Mucosa of stomach (tissue), 1 donor: Measurements from ENCODE around the gene LYRM9.

Source experiments
- H3K27me3 ChIP-seq: one replicate; pipeline ENCODE4 v1.7.0; 2013; ENCODE audit warnings: mild to moderate bottlenecking, low read length; ENCODE audit not compliant: control insufficient read depth, insufficient read depth
- H3K36me3 ChIP-seq: one replicate; pipeline ENCODE4 v1.7.0; 2013; ENCODE audit warnings: low read length; ENCODE audit not compliant: control insufficient read depth, insufficient read depth
- H3K4me1 ChIP-seq: one replicate; pipeline ENCODE4 v1.7.0; 2013; ENCODE audit warnings: mild to moderate bottlenecking, low read length; ENCODE audit not compliant: control insufficient read depth, insufficient read depth
- H3K4me3 ChIP-seq: one replicate; pipeline ENCODE4 v1.7.0; 2013; ENCODE audit warnings: low read length
- H3K9ac ChIP-seq: one replicate; pipeline ENCODE4 v1.7.0; 2013; ENCODE audit warnings: mild to moderate bottlenecking, low read length, moderate library complexity
- H3K9me3 ChIP-seq: one replicate; pipeline ENCODE4 v1.7.0; 2013; ENCODE audit warnings: mild to moderate bottlenecking, low read length, moderate library complexity; ENCODE audit not compliant: control insufficient read depth
- donor health status: Pancreatic carcinoma.

LYRM9 gene

GRCh38 chr17:27904534-27905446 is 11.6 kb upstream of the LYRM9 start:
- no peaks in the 10 kb centered on the region for H3K36me3 ChIP-seq
- H3K27me3 ChIP-seq = no peaks in the 10 kb centered on the region
- no peaks in the 10 kb centered on the region for H3K9me3 ChIP-seq
- no peaks in the 10 kb centered on the region for H3K4me1 ChIP-seq
- H3K4me3 ChIP-seq = no peak overlapping the region
- no peak overlapping the region for H3K9ac ChIP-seq

GRCh38 chr17:27904114-27904513 is 10.9 kb upstream of the LYRM9 start:
- H3K9me3 ChIP-seq = no peaks in the 10 kb centered on the region
- no peaks in the 10 kb centered on the region for H3K4me1 ChIP-seq
- H3K9ac ChIP-seq = no peak overlapping the region
- no peak overlapping the region for H3K4me3 ChIP-seq
- H3K27me3 ChIP-seq = no peaks in the 10 kb centered on the region
- no peaks in the 10 kb centered on the region for H3K36me3 ChIP-seq

DNA sequence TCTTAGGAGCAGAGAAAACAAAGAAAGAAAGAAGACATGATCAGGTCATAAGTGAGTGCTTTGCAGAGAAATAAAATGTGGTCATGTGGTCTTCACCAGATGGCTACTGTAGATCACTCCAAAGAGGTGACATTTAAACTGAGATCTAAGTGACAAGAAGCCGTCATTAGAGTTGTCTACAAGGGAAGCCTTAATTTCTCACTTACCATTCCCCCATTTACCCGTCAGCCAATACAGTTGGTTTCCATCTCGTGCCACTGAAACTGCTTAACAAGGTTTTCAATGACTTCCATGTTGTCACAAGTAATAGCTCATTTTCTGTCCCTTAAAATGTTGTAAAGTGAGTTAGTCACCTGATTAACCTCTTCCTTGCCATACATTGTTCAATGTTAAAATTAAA is 6.4 kb upstream of the LYRM9 start:
- H3K36me3 ChIP-seq = no peaks in the 10 kb centered on the region
- H3K27me3 ChIP-seq = no peaks in the 10 kb centered on the region
- no peaks in the 10 kb centered on the region for H3K4me1 ChIP-seq
- no peak overlapping the region for H3K9ac ChIP-seq
- no peaks in the 10 kb centered on the region for H3K9me3 ChIP-seq
- no peak overlapping the region for H3K4me3 ChIP-seq

DNA sequence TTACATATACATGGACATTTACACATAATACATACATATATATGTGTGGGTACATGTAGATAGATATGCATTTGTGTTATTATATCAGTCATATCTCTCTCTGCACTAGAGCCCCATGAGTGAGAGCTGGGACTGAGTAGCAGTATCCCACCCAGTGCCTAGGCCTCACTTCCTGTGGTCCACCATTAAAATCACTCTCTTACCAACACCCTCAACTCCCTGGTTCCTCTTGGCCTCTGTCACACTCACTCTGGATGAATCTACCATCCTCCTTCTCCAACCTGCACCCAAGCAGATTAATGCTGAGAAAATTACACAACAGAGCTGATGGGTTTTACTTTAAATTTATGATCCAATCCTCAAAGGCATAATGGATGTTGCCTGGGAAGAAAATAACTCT is 4.9 kb upstream of the LYRM9 start:
- Histone ChIP-seq H3K4me3 (no peak overlapping the region), H3K36me3 (no peaks in the 10 kb centered on the region), H3K9ac (no peak overlapping the region), H3K9me3 (no peaks in the 10 kb centered on the region), H3K27me3 (no peaks in the 10 kb centered on the region), H3K4me1 (peaks cover 3% of the 10 kb centered on the region)

GRCh38 chr17:27896701-27897100 is 3.5 kb upstream of the LYRM9 start:
- Histone ChIP-seq H3K36me3 (no peaks in the 10 kb centered on the region), H3K4me1 (peaks cover 8% of the 10 kb centered on the region), H3K4me3 (no peak overlapping the region), H3K9me3 (no peaks in the 10 kb centered on the region), H3K27me3 (no peaks in the 10 kb centered on the region), H3K9ac (no peak overlapping the region)

DNA sequence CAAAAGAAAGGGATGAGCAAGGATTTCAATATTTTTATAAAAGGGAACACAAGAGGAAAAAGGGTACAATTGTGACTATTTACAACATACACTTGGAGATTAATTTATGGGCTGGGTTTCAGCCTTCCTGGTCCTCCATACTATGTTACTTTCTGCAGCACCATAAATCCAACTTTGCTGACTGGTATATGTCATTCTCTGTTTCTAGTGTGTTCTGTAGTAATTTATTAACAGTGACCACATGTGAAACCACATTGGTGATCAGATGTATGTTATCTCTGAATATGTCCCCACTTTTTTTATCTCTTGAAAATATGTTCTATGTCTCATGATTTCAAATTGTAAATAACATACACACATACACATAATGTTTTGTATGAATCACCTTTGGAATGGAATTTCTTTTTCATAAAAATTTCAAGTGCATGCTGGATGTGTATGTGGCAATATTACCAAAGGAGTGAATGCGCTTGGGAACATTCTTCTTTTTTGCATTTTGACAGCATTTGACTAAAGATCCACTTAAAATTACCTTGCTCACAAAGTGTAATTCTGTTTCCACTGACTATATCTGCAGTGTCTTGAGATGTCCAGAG is 2.9 kb upstream of the LYRM9 start:
- peaks cover 8% of the 10 kb centered on the region for H3K4me1 ChIP-seq
- no peaks in the 10 kb centered on the region for H3K27me3 ChIP-seq
- H3K9me3 ChIP-seq = no peaks in the 10 kb centered on the region

GRCh38 chr17:27895123-27895895 is 2.1 kb upstream of the LYRM9 start:
- peaks cover 8% of the 10 kb centered on the region for H3K4me1 ChIP-seq
- H3K4me3 ChIP-seq = no peak overlapping the region
- no peak overlapping the region for H3K9ac ChIP-seq
- H3K36me3 ChIP-seq = no peaks in the 10 kb centered on the region
- no peaks in the 10 kb centered on the region for H3K9me3 ChIP-seq
- no peaks in the 10 kb centered on the region for H3K27me3 ChIP-seq

More for the DNA sequence above, 2.9 kb upstream of the LYRM9 start:
- Histone ChIP-seq H3K36me3 (no peaks in the 10 kb centered on the region), H3K9ac (no peak overlapping the region), H3K4me3 (no peak overlapping the region)

DNA sequence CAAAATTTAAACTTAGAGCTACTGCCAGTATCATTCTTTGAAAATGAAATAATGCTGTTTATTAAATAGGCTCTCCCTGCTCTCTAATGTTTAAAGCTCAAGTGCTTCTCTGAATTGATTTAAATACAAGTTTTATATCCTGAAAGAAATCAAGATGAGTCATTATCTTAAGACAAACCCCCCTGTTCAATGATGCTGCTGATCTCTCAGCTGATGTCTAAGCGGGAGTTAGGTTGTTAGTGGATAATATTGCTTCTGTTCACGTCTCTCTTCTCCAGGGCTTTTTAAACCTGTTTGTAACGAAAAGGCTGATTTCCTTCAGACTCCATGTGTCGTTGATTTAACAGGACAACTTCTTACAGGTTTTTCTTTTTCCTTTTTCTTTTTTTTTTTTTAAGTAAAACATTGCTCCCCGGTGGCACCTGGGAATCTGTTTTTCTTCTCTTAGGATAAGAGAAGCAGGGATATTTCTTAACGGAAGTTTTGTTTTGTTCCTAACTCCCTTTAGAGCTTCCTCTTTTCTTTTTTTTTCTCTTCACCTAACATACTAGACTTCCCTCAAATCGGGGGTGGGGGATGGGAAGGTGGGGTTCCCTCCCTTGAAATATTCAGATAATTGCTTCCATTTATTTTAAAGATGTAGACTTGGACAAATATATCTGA is 807 bp upstream of the LYRM9 start:
- H3K4me3 ChIP-seq = no peak overlapping the region
- H3K9me3 ChIP-seq = no peaks in the 10 kb centered on the region
- H3K27me3 ChIP-seq = no peaks in the 10 kb centered on the region
- H3K9ac ChIP-seq = no peak overlapping the region
- peaks cover 8% of the 10 kb centered on the region for H3K4me1 ChIP-seq
- no peaks in the 10 kb centered on the region for H3K36me3 ChIP-seq

DNA sequence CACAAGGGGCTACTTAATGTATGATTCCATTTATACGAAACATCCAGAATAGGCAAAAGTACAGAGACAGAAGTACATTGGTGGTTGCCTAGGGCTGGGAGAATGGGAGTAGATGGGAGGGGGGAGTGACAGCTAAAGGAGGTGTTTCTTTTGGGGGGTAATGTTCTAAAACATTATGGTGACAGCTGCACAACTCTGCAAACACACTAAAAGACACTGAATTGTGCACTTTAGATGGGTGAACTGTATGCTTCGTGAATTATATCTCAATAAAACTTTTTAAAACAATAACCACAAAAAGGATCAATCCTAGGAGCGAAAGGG is 661 bp downstream of the LYRM9 start:
- peak overlapping the region; percentile 84 for H3K9ac ChIP-seq
- no peaks in the 10 kb centered on the region for H3K36me3 ChIP-seq
- peaks cover 8% of the 10 kb centered on the region for H3K4me1 ChIP-seq
- H3K9me3 ChIP-seq = no peaks in the 10 kb centered on the region
- H3K27me3 ChIP-seq = no peaks in the 10 kb centered on the region
- peak overlapping the region; percentile 64 for H3K4me3 ChIP-seq

DNA sequence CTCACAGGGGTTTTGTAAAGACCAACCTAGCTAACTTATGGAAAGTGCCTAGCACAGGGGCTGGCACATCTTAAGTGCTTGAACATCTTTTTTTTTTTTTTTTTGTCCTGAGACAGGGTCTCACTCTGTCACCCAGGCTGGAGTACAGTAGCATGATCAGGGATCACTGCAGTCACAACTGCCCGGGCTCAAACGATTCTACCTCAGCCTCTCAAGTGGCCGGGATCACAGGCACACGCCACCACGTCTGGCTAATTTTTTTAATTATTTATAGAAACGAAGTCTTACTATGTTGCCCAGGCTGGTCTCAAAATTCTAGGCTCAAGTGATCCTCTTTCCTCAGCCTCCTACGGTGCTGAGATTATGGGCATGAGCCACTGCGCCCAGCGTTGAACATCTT is 1.3 kb downstream of the LYRM9 start:
- no peak overlapping the region for H3K4me3 ChIP-seq
- H3K27me3 ChIP-seq = no peaks in the 10 kb centered on the region
- H3K36me3 ChIP-seq = no peaks in the 10 kb centered on the region
- no peak overlapping the region for H3K9ac ChIP-seq
- H3K4me1 ChIP-seq = peaks cover 8% of the 10 kb centered on the region
- H3K9me3 ChIP-seq = no peaks in the 10 kb centered on the region

- Histone ChIP-seq H3K36me3 (no peaks in the 10 kb centered on the region), H3K4me1 (peaks cover 8% of the 10 kb centered on the region), H3K4me3 (no peak overlapping the region), H3K9ac (no peak overlapping the region), H3K27me3 (no peaks in the 10 kb centered on the region), H3K9me3 (no peaks in the 10 kb centered on the region)
Observed at GRCh38 chr17:27889711-27890251, 3.4 kb downstream of the LYRM9 start.
